Activated B cell treated with CpG ODN at 0.5 μM for 24 hours (primary cell): Measurements from ENCODE around the gene MVK. TPM values are rescaled to one million over a fixed set of nuclear protein-coding genes. Genes with fewer than 3 reads are reported as not detected.

Experiments used
- ATAC-seq: fragments of 200-7000 bp; cut with Tn5 transposase; one replicate; pipeline ENCODE4 v1.10.0; 2021; ENCODE audit warnings: low read depth, mild to moderate bottlenecking, moderate library complexity
- CTCF ChIA-PET: fragments of 350-600 bp; sonication (Branson Sonifier 250); formaldehyde crosslinking; loops from one replicate; lab custom pipeline; 2021; ENCODE audit warnings: antibody characterized with exemption; lab: Charles Lee
- POLR2A ChIA-PET: fragments of 350-600 bp; sonication (Branson Sonifier 250); formaldehyde crosslinking; loops from one replicate; lab custom pipeline; 2021; ENCODE audit warnings: antibody characterized with exemption; lab: Charles Lee
- DNase-seq: peaks from one replicate; pipeline ENCODE4 v3.0.0; 2022
- H3K27ac Mint-ChIP-seq: one replicate; pipeline ENCODE4 v1.8.0; 2020; ENCODE audit warnings: mixed read lengths
- H3K27me3 Mint-ChIP-seq: one replicate; pipeline ENCODE4 v1.8.0; 2021; ENCODE audit warnings: mixed read lengths
- H3K36me3 Mint-ChIP-seq: one replicate; pipeline ENCODE4 v1.8.0; 2021; ENCODE audit warnings: low read depth, mixed read lengths
- H3K4me1 Mint-ChIP-seq: one replicate; pipeline ENCODE4 v1.8.0; 2021; ENCODE audit warnings: mixed read lengths
- H3K4me3 Mint-ChIP-seq: one replicate; pipeline ENCODE4 v1.8.0; 2020; ENCODE audit warnings: mild to moderate bottlenecking, mixed read lengths
- H3K9me3 Mint-ChIP-seq: one replicate; pipeline ENCODE4 v1.8.0; 2020; ENCODE audit warnings: mixed read lengths
- intact Hi-C: fragments of 100-400 bp; cut with micrococcal nuclease; formaldehyde crosslinking; loops from one replicate; pipeline ENCODE4 v1.15.1; 2024
- total RNA-seq: library from RNA; stranded (reverse); gene quantifications from 2 replicates; pipeline ENCODE4 v1.2.3, GENCODE V29; 2022
- TF ChIP-seq, protein P1 (sequence below): fragments of 200-600 bp; IDR thresholded peaks from one replicate; pipeline ENCODE4 v1.8.0; 2022; ENCODE audit warnings: antibody characterized with exemption, mild to moderate bottlenecking

Gene MVK
- total RNA-seq, 1 donor from 2014 or later: 28.5 TPM

DNA sequence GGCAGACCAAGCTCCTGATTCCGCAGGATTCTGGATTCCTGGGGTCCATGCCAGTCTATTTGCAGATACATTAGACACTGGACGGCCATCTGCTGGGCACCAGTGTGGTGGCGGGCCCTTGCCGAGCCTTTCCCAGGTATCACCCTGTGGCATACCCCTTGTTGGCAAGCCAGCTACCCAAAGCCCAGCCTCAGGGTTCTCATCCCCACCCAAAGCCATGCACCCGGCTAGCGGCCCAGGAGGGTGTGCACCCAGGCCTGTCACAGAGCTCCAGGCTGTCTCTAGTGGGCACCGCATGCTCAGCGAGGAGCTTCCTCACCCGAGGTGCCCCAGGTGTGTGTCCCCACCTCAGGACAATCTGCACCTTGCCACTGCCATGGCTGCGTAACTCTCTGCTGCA, 14.0 kb upstream of the MVK start:
- peaks cover 37% of the 10 kb centered on the region for H3K36me3 Mint-ChIP-seq
- no peaks in the 10 kb centered on the region for H3K4me1 Mint-ChIP-seq
- TF ChIP-seq, protein P1, sequence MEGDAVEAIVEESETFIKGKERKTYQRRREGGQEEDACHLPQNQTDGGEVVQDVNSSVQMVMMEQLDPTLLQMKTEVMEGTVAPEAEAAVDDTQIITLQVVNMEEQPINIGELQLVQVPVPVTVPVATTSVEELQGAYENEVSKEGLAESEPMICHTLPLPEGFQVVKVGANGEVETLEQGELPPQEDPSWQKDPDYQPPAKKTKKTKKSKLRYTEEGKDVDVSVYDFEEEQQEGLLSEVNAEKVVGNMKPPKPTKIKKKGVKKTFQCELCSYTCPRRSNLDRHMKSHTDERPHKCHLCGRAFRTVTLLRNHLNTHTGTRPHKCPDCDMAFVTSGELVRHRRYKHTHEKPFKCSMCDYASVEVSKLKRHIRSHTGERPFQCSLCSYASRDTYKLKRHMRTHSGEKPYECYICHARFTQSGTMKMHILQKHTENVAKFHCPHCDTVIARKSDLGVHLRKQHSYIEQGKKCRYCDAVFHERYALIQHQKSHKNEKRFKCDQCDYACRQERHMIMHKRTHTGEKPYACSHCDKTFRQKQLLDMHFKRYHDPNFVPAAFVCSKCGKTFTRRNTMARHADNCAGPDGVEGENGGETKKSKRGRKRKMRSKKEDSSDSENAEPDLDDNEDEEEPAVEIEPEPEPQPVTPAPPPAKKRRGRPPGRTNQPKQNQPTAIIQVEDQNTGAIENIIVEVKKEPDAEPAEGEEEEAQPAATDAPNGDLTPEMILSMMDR: no peak
- ATAC-seq (no peak), DNase-seq (no peak)
- no peak overlapping the region for H3K27ac Mint-ChIP-seq
- intact Hi-C loops: no loop called here
- H3K27me3 Mint-ChIP-seq: no peaks in the 10 kb centered on the region
- POLR2A ChIA-PET: no interaction called here
- peaks cover 6% of the 10 kb centered on the region for H3K9me3 Mint-ChIP-seq
- CTCF ChIA-PET: no interaction called here
- H3K4me3 Mint-ChIP-seq: no peak overlapping the region

DNA sequence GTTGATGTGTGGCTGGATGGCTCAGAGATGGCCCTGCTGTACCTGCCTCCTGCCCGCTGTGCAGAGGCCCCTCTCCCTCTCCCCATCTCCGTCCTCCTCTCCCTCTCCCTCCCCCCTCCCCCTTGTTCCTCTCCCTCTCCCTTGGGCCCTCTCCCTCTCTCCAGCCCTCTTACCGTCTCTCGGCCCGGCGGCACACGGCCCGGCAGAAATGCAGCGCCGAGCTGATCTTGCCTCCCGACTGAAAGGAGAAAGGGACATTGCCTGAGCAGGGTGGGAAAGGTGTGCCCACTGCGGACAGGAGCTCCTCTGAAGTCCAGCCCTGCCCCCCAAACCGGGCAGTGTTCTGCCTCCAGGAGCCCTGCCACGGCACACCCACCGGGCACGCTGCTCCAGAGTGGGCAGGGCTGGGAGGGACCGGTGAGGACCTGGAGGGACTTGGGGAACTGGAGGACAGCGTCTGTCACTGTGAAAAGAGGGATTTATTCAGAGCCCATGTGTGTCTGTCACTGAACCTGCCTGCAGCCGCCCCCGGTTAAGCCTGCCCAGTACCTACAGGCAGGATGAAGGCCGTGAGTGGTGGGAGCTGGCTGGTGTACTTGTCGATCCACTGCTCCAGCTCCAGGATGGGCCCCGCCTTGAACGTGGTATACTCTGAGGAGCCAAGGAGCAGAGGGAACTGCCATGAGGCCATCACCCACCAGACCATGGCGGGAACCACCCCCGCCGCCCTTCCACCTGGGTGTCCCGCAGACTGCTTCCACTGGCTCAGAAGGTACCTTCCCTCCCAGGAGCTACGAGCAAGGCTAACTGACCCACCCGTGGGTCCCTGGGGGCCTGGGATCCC, 12.5 kb upstream of the MVK start:
- peaks cover 49% of the 10 kb centered on the region for H3K36me3 Mint-ChIP-seq
- DNase-seq: no peak
- H3K4me1 Mint-ChIP-seq: no peaks in the 10 kb centered on the region
- no peak overlapping the region for H3K4me3 Mint-ChIP-seq
- peaks cover 6% of the 10 kb centered on the region for H3K9me3 Mint-ChIP-seq
- intact Hi-C loops: no loop called here
- TF ChIP-seq, protein P1: no peak
- ATAC-seq: no peak
- CTCF ChIA-PET: no interaction called here
- H3K27me3 Mint-ChIP-seq: no peaks in the 10 kb centered on the region
- POLR2A ChIA-PET: no interaction called here
- H3K27ac Mint-ChIP-seq: no peak overlapping the region

DNA sequence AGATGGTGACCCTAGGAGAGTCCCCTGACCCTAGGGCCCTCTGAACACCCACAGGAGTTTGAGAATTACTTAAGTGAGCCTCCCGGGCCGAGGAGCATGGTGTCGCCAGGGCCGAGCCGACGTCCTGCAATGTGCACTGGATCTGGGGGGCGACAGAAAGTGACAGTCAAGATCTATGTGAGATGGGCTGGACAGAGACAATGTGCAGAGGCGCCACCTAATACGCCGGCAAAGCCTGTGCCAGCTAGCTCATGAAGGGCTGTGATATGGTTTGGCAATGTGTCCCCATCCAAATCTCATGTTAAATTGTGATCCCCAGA, 11.9 kb upstream of the MVK start:
- ATAC-seq (no peak), DNase-seq (no peak)
- H3K4me1 Mint-ChIP-seq: no peaks in the 10 kb centered on the region
- TF ChIP-seq, protein P1: no peak
- POLR2A ChIA-PET: no interaction called here
- H3K9me3 Mint-ChIP-seq: peaks cover 6% of the 10 kb centered on the region
- CTCF ChIA-PET: no interaction called here
- H3K27me3 Mint-ChIP-seq: no peaks in the 10 kb centered on the region
- H3K27ac Mint-ChIP-seq: no peak overlapping the region
- H3K36me3 Mint-ChIP-seq: peaks cover 53% of the 10 kb centered on the region
- intact Hi-C loops: no loop called here
- no peak overlapping the region for H3K4me3 Mint-ChIP-seq

DNA sequence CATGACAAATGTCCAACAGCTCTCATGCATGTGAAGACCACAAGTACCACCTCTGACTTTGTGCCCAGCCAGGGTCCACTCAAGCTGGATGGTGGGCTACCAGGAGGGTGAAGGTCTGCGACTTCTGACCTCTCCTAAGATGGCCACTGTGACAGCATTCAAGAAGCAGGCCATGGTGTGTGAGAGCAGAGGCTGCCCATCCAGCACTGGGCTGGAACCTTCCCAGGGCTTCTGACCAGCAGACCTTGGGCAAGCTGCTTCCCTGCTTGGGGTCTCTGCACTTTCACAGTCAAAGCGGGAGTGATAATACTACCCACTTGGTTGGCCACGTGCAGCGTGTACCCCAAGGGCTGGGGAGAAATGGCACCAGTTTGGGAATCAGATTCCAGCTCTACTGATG, 10.7 kb upstream of the MVK start:
- H3K4me3 Mint-ChIP-seq: no peak overlapping the region
- no peaks in the 10 kb centered on the region for H3K27me3 Mint-ChIP-seq
- no peak for ATAC-seq
- TF ChIP-seq, protein P1: no peak
- H3K9me3 Mint-ChIP-seq: peaks cover 6% of the 10 kb centered on the region
- no peak overlapping the region for H3K27ac Mint-ChIP-seq
- peaks cover 63% of the 10 kb centered on the region for H3K36me3 Mint-ChIP-seq
- H3K4me1 Mint-ChIP-seq: no peaks in the 10 kb centered on the region
- POLR2A ChIA-PET: no interaction called here
- intact Hi-C loops: no loop called here
- DNase-seq: no peak
- CTCF ChIA-PET: no interaction called here

DNA sequence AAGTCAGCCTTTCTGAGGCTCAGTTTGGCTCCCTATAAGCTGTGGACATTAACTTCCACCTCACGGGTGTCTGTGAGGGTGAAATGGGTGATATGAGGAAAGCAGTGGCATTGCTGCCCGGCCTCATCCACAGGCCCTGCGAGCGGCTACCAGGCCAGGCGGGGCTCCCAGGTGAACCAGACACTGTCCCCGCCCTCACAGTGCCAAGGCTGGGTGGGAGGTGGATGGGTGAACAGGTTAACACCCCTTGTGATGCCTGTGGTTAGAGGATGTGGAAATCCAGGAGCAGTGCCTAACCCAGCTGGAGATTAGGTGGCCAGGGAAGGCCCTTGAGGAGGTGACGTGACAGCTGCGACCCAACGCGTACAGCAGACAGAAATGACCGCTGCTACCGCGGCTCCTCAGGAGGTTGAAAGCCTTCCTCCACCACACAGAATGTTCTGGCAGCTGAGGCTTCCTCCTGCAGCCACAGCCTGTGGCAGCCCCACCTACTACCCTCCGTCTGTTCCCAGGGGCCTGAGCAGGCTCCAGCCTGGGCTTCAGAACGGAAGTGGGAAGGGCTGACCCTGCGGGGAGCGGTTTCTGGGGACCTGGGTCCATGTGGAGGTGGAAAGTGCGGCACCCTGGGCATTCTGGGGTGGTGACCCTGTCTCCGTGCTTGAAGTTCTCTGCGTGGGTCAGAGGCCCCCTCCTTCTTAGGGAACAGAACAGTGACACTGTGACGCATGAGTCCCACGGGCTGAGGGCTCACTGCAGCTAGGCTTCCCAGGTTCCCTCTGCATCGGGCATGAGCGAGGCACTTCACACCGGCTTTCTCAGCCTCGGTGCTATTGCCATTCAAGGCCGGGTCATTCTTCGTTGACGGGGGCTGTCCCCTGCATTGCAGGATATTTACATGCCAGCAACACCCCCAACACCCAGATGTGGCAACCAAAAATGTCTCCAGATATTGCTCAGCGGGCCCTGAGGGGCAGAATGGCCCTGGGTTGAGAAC, 10.0 kb upstream of the MVK start:
- DNase-seq (no peak), ATAC-seq (no peak)
- Mint-ChIP-seq H3K27ac (no peak overlapping the region), H3K9me3 (peaks cover 6% of the 10 kb centered on the region), H3K4me3 (no peak overlapping the region), H3K36me3 (peaks cover 70% of the 10 kb centered on the region), H3K4me1 (no peaks in the 10 kb centered on the region), H3K27me3 (no peaks in the 10 kb centered on the region)
- TF ChIP-seq, protein P1: no peak
- CTCF ChIA-PET: no interaction called here
- POLR2A ChIA-PET: no interaction called here
- intact Hi-C loops: no loop called here
